GM21360 (cell line): ENCODE results near the gene TOR1A.

Experiments used
- ATAC-seq: cut with Tn5 transposase; IDR thresholded peaks from one replicate; pipeline ENCODE4 v1.9.1; 2021; ENCODE audit warnings: mild to moderate bottlenecking, moderate library complexity; ENCODE audit not compliant: unreplicated experiment

TOR1A gene

DNA sequence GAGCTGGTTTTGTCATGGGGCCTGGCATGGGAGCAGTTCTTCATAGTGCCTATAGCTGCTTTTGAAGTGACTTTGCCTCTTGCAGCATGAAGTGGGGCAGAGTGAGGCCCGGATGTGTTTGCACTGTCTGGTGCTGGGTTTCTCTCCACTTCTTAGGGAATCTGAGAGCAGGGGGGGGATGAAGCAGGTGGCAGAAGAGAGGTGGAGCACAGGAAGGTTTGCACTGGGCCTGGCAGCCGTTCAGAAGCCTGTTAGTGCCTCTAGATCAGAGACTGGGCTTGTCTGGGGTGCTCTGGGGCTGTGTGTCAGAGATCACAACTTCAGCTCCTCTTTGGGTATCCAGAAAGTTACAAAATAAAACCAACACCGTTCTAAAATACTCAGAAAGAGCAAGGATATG is 29.7 kb upstream of the TOR1A start:
- no peak for ATAC-seq

DNA sequence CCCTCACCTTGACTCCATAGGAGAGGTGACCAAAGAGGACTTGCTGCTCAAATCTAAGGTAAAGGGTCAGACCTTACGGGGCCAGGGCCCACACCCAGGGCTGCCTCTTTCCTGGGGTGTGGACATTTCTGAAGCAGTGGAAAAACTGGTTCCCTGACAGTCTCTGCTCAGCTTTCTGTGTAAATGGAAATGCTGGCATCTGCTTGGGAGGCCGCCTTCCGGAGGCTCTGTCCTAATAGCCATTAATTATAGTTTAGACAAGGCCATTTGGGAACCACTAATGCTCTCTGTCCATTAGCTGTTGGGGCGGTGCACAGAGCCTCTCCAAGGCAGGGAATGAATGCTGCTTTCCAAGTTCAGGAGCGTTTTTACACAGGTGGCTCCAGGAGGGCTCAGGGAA is 28.6 kb upstream of the TOR1A start:
- no peak for ATAC-seq

- no peak for ATAC-seq
These were observed 27.9 kb upstream of the TOR1A start for GRCh38 chr9:129851821-129852220.

GRCh38 chr9:129850821-129851550 is 27.1 kb upstream of the TOR1A start:
- ATAC-seq, result no peak

DNA sequence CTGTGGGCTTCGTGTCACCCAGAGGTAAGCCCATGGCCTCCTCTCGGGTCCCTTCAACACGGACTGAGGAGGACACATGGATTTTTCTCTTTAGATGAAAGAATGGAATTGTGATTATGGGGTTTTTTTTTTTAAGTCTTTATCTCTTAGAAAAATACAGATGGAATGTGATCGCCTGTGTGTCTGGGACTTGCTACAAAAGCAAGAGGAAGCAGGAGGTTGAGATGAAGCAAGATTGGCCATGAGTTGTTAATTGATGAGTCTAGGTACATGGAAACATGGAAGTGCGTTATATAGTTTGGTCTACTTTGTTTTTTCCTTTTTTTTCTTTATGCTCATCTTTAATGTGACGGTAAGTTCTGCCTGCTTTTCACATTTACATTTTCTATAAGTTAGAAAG is 26.0 kb upstream of the TOR1A start:
- ATAC-seq, result no peak

DNA sequence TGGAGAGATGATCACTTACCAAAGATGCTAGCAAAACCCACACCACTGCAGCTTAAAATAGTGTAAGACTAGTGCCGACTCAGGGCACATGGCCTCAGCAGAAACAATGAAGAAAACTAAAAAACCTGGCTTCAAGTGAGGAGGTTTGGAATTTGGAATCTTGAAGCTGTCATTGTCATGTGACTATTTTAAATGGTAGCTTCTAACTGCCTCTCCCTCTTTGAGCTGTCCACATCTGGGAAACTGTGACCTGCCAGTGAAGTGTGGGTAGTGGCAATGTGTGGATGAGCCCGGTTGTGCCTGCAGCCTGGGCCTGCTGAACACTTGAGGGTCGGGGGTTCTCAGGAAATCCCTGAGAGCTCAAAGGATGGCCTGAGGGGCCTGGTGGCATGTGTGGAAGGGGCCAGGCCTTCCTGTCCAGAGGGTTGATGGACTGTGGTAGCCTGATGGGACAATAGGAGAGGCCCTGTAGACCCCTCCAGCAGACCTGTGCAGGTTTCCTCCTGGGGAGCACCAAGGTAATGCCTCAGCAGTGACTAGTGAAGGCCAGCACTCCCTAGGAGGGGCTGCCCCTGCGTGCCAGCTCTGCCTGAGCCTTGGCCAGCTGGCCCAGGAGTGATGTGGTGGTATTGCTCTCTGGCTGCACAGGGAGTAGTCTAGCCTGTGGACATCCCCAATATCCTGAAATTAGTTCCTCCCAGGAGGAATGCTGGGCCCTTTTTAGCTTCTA is 24.9 kb upstream of the TOR1A start:
- ATAC-seq, result no peak

GRCh38 chr9:129845373-129845772 is 21.4 kb upstream of the TOR1A start:
- ATAC-seq, result no peak

DNA sequence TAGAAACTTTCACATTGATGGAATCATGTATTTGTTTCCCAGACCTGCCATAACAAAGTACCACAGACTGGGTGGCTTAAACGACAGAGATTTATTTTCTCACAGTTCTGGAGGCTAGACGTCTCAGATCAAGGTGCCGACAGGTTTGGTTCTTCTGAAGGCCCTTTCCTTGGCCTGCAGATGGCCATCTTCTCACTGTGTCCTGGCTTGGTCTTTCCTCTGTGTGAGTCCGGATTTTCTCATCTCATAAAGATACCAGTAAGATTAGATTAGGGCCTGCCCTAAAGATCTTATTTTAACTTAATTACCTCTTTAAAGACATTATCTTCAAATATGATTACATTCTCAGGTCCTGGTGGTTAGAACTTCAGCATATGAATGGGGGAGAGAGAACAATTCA is 17.1 kb upstream of the TOR1A start:
- no peak for ATAC-seq

- no peak for ATAC-seq
These were observed 16.1 kb upstream of the TOR1A start for GRCh38 chr9:129840034-129840433.

DNA sequence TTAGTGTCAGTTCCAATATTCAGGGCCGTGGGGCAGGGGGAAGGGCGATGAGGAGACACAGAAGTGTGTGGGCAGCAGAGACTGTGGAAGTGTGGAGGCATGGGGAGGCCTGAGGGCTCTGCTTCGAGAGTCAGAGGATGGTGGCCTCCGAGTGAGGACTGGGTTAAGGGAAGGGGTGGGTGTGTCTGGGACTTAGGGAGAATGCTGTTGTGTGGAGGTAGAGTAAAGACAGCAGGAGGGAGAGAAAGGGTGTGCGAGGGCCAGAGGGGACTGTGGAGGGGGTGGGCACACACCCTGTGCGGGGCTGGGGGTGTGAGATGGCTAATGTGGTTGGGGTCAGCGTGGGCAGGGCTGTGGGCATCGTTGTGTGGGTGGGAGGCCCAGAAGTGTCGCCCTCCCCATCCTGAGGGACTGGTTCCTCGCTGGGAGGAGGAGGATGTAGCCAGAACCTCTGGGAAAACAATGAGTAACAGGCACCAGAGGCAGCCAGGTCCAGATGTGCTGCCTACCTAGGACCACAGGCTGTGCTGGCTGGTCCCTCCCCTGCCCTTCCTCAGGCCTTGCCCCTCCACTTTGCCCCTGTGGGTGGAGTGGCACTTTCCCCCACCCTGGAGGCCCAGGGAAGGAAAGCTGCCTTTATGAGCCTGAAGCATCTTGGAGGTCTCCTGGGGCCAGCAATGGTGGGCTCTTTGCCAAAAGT is 15.5 kb upstream of the TOR1A start:
- no peak for ATAC-seq

- ATAC-seq, result no peak
These were observed 14.8 kb upstream of the TOR1A start for GRCh38 chr9:129838707-129839259.

- ATAC-seq, result no peak
These were observed 12.5 kb upstream of the TOR1A start for GRCh38 chr9:129836311-129837007.

GRCh38 chr9:129835860-129836223 is 11.9 kb upstream of the TOR1A start:
- no peak for ATAC-seq

DNA sequence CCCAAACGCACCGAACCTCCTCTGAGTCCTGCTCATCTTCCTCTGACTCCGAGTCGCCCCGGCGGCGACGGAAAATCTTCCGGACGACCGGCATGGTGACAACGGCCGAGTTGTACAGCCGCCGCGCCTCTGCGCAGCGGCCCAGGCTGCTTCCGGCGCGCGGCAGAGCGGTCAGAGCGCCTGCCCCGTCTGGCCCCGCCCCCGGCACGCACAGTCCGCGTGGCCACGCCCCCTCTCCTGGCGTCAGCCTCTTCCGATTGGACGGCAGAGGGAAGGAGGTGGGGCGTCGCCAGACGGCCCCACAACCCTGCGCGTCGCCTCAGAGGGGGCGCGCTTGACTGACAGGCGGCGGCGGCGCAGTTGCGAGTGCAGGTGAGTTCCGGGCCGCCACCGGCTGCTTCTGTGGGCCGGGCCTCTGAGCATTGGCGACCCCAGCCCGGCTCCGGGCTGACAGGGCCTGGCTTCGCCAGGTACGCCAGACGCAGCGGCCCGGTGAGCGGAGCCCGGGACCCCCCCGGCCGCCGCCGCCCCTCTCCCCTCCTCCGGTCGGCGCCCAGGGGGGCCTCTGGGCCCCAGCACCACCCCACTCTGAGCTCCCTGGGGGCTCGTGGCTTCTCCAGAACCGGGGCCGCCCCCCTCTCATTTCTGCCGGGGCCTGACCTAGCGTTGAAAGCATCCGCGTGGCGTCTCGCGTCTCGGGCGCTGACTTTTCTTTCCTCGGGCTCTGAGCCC is 11.4 kb upstream of the TOR1A start, which contains the start of the genes C9orf78 and USP20:
C9orf78 (minus strand) TSS at position 148 of the 732 bp plus-strand sequence; CDS start at position 94, 54 bp downstream.
USP20 (plus strand) TSS at position 331 of the 732 bp plus-strand sequence. CDS start 17,098 bp downstream, outside the sequence.
- ATAC-seq, result peak; percentile 91

- peak; percentile 4 for ATAC-seq
These were observed 10.7 kb upstream of the TOR1A start for GRCh38 chr9:129834489-129835127.

DNA sequence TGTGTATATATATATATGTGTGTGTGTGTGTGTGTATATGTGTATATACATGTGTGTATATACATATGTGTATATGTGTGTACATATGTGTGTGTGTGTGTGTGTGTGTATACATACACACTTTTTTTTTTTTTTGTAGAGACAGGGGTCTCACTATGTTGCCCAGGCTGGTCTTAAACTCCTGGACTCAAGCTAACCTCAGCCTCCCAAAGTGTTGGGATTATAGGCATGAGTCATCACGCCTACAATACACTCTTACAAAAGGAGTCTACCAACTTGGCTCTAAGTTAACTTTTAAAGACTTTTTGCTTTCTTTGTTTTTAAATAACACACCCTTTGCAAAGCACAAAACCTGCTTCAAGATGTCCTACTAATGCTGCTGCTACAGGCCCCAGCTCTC is 9.0 kb upstream of the TOR1A start:
- no peak for ATAC-seq

GRCh38 chr9:129828969-129829368 is 5.0 kb upstream of the TOR1A start:
- no peak for ATAC-seq

GRCh38 chr9:129828051-129828450 is 4.1 kb upstream of the TOR1A start:
- no peak for ATAC-seq

- no peak for ATAC-seq
These were observed 2.8 kb upstream of the TOR1A start for GRCh38 chr9:129826759-129827158.

DNA sequence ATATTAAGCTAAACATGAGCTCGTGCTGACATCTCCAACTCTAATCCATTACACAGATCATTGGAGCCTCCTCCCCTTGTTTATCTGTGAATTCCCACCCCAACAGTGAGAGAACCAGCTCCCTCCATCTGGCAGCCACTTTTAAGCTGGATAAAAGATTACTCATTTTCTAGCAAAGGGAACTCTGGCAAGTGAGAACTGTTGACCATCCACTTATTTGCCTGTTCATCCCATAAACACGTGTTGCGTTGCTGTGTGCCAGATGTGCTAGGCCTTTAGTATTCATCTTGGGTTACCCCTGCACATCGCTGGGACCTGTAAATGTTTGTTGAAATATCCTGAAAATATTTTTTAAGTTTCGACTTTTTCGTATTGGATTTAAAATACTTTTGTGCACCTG is 2.4 kb upstream of the TOR1A start:
- ATAC-seq, result no peak
